GM19239 (cell line): Measurements from ENCODE around the gene FARSB.

Experiments
- DNase-seq: peaks from one replicate; pipeline ENCODE4 v3.0.0; 2011; ENCODE audit warnings: low spot score; ENCODE audit not compliant: insufficient read length
- FAIRE-seq: peaks from 2 replicates; lab custom pipeline; 2011; peaks lifted over from hg19 to GRCh38; lab: Jason Lieb, UNC

FARSB gene

GRCh38 chr2:222563106-222563718 is 92.7 kb downstream of the FARSB start:
- FAIRE-seq = no peak

GRCh38 chr2:222561817-222562645 is 93.9 kb downstream of the FARSB start:
- DNase-seq (peak; percentile 74), FAIRE-seq (peak; percentile 95)

More at GRCh38 chr2:222563106-222563718, 92.7 kb downstream of the FARSB start:
- DNase-seq = no peak

GRCh38 chr2:222561151-222561550 is 94.7 kb downstream of the FARSB start:
- DNase-seq (no peak), FAIRE-seq (no peak)

- no peak for FAIRE-seq
- no peak for DNase-seq
Measured at GRCh38 chr2:222554517-222554916, 101.4 kb downstream of the FARSB start.

GRCh38 chr2:222548992-222549391 is 106.9 kb downstream of the FARSB start:
- DNase-seq = no peak
- no peak for FAIRE-seq

- FAIRE-seq = peak; percentile 54
- no peak for DNase-seq
Measured at GRCh38 chr2:222547083-222547482, 108.8 kb downstream of the FARSB start.

- DNase-seq = no peak
- no peak for FAIRE-seq
Measured at GRCh38 chr2:222545823-222546795, 109.8 kb downstream of the FARSB start.

GRCh38 chr2:222544661-222545060 is 111.2 kb downstream of the FARSB start:
- FAIRE-seq (no peak), DNase-seq (no peak)

- FAIRE-seq (no peak), DNase-seq (no peak)
Measured at GRCh38 chr2:222538535-222538934, 117.4 kb downstream of the FARSB start.

- FAIRE-seq (no peak), DNase-seq (no peak)
Measured at GRCh38 chr2:222535477-222535876, 120.4 kb downstream of the FARSB start.

GRCh38 chr2:222532315-222532714 is 123.6 kb downstream of the FARSB start:
- FAIRE-seq (no peak), DNase-seq (no peak)

- DNase-seq (no peak), FAIRE-seq (no peak)
Measured at GRCh38 chr2:222526480-222527277, 129.2 kb downstream of the FARSB start.

- FAIRE-seq (no peak), DNase-seq (no peak)
Measured at GRCh38 chr2:222525811-222526210, 130.1 kb downstream of the FARSB start.

GRCh38 chr2:222523783-222524544 is 131.9 kb downstream of the FARSB start:
- FAIRE-seq = peak; percentile 61
- no peak for DNase-seq

- FAIRE-seq = no peak
- no peak for DNase-seq
Measured at GRCh38 chr2:222522082-222522481, 133.8 kb downstream of the FARSB start.

- FAIRE-seq (peak; percentile 73), DNase-seq (no peak)
Measured at GRCh38 chr2:222521099-222521498, 134.8 kb downstream of the FARSB start.
